GM18508 (cell line): ENCODE measurements around the gene FHAD1.
"Not testable (repeated sequence)": the region's sequence is repeated elsewhere in the genome, so short reads cannot be mapped to it uniquely, and the experiment has no call there.

Experiments used
- ATAC-seq: cut with Tn5 transposase; IDR thresholded peaks from one replicate; pipeline ENCODE4 v1.9.1; 2021; ENCODE audit warnings: moderate number of reproducible peaks; ENCODE audit not compliant: insufficient read depth, unreplicated experiment

Gene FHAD1

DNA sequence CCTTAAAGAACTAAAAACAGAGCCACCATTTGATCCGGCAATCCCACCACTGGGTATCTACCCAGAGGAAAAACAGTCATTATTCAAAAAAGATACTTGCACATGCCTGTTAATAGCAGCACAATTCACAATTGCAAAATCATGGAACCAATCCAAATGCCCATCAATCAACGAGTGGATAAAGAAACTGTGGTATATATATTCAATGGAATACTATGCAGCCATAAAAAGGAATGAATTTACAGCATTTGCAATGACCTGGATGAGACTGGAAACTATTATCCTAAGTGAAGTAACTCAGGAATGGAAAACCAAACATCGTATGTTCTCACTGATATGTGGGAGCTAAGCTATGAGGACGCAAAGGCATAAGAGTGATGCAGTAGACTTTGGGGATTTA, 51.0 kb downstream of the FHAD1 start:
- ATAC-seq = not testable (repeated sequence)

DNA sequence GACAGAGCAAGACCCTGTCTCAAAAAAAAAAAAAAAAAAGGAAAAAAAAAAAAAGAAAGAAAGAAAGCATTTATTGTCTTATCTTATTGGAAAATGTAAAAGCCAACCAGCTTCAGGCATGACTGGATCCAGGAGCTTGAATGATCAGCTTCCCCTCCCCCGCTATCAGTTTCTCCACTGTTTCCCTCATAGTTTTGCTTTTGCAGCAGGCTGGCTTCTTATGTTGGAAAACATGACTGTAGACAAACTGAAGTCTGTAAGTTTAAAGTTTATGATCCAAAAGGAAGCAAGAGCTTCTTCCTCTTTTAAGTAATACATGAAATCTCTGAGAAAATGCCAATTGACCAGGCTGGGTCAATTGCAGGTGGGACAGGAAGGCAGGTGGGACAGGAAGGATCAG, 52.2 kb downstream of the FHAD1 start:
- ATAC-seq = no peak

DNA sequence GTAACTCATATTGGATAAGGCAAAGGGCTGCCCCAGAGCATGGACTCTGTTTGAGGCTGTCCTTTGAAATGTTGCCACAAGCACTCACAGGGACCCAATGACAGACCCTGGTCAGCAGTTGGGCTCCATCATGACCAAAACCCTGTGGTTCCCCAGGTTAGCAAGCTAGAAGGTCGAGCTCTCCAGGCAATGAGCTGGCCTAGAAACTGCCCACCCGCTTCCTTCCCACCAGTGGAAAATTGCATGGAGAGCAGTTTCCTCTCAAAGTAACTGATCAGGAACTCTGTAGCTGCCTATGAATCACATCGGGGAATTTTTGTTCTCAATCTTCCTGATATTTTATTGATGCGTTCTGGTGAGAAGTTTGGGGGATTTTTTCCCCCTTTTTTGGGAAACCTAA, 52.8 kb downstream of the FHAD1 start:
- no peak for ATAC-seq

GRCh38 chr1:15303935-15304334, 56.9 kb downstream of the FHAD1 start:
- no peak for ATAC-seq

GRCh38 chr1:15304708-15305467, 57.9 kb downstream of the FHAD1 start:
- no peak for ATAC-seq

GRCh38 chr1:15305468-15305770, 58.4 kb downstream of the FHAD1 start:
- no peak for ATAC-seq

DNA sequence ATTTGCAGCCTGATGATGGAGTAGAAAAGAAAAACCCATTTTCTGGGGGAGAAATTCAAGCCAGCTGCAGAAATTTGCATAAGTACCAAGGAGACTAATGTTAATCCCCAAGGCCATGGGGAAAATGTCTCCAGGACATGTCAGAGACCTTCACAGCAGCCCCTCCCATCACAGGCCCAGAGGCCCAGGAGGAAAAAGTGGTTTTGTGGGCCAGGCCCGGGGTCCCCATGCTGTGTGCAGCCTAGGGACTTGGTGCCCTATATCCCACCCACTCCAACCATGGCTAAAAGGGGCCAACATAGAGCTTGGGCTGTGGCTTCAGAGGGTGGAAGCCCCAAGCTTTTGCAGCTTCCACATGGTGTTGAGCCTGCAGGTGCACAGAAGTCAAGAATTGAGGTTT, 59.3 kb downstream of the FHAD1 start:
- ATAC-seq = not testable (repeated sequence)

DNA sequence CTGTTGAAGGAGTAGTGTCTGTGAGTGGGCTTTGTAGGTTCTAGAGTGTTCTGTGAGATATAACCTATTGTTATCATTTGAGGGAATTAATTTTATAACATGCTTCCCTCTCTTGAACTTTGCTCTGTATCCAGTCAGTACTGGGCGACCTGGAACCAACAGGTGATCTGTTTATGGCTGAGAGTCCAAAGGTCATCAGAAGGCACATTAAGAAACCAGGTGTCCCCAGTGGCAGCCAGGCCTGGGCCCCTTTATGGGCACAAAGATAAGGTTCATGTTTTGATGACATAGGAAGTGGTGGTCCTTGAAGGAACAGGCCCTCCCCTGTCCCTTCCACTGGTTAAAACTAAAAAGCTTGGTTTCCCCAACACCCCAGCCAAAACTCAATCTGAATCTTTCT, 61.1 kb downstream of the FHAD1 start:
- no peak for ATAC-seq

DNA sequence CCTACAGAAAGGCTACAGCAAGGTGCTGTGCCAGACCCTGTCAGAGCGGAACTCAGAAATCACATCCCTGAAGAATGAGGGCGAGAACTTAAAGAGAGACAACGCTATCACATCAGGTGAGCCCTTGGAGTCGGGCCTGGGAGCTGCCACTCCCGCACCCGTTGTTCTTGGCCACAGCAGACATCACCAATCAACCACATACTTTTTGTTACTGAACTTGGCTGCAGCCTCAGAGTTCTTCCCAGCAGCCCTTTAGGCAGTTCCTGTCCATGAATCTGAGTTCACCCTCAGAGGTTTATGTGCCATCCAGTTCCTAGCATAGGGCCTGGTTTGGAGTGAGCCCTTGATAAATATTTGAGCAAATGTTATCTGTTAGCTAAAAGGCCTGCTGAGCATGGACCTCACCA, 61.6 kb downstream of the FHAD1 start:
- ATAC-seq = no peak

GRCh38 chr1:15309687-15310086, 62.7 kb downstream of the FHAD1 start:
- ATAC-seq = no peak

- ATAC-seq = no peak
Measured at GRCh38 chr1:15310544-15310943, 63.5 kb downstream of the FHAD1 start.

GRCh38 chr1:15311122-15311822, 64.2 kb downstream of the FHAD1 start:
- no peak for ATAC-seq

- ATAC-seq = no peak
Measured at GRCh38 chr1:15311880-15312279, 64.9 kb downstream of the FHAD1 start.

DNA sequence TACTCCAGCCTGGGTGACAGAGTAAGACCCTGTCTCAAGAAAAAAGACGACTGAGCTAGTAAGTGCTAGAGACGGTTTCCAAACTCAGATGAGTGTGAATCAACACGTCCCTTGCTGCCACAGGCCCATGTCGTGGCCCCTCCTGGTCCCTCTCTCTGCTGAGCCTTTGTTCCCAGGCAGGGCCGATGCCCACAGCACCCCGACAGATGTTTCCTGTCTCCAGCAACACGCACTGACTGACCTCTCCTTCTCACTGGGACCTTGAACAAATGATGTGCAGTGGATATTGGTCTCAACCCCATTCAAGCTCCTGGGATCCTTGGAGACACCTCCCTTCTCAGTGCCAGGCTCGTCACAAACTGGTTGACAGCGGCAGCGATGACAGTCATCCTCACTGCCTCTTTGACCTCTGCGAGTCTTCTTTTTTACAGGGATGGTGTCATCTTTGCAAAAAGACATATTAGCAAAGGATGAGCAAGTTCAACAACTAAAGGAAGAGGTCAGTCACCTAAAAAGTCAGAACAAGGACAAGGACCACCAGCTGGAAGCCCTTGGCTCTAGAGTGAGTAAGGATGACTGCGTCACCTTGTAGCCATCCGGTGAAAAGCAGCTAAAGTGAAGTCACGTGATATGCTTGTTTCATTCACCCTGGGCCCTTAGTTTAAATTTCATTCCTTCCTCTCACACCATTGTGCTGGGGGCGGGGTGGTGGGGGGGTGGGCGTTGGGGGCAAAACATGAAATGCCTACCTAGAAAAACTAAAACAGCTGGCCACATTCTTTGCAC, 65.8 kb downstream of the FHAD1 start:
- ATAC-seq = no peak

- ATAC-seq = no peak
Measured at GRCh38 chr1:15314328-15315281, 67.6 kb downstream of the FHAD1 start.

- ATAC-seq = no peak
Measured at GRCh38 chr1:15315815-15316214, 68.8 kb downstream of the FHAD1 start.

- no peak for ATAC-seq
Measured at GRCh38 chr1:15316510-15316909, 69.5 kb downstream of the FHAD1 start.

GRCh38 chr1:15320267-15320666, 73.2 kb downstream of the FHAD1 start:
- no peak for ATAC-seq

- ATAC-seq = no peak
Measured at GRCh38 chr1:15321601-15322000, 74.6 kb downstream of the FHAD1 start.

DNA sequence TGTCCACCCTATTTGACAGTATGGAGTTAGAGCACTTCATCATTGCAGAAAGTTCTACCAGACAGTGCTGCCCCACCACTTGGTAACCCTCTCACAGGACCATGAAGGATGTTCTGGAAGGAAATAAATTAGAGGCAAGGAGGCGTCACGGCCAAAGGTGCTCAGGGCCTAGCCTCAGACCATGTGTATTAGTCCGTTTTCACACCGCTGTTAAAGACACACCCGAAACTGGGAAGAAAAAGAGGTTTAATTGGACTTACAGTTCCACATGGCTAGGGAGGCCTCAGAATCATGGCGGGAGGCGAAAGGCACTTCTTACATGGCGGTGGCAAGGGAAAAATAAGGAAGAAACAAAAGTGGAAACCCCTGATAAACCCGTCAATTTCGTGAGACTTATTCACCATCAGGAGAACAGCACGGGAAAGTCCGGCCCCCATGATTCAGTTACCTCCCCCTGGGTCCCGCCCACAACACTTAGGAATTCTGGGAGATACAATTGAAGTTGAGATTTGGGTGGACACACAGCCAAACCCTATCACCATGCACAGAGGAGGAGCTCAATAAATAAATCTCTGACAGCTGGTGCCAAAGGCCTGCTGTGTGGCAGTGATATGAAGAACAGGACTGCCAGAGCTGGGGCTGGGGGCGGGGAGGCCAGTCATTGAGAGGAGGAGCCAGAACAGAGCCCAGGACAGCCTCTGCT, 75.8 kb downstream of the FHAD1 start:
- ATAC-seq = no peak
